Measurements from ENCODE around the gene C14orf180.
"Not testable (repeated sequence)": the region's sequence is repeated elsewhere in the genome, so short reads cannot be mapped to it uniquely, and the experiment has no call there.

Gene C14orf180

DNA sequence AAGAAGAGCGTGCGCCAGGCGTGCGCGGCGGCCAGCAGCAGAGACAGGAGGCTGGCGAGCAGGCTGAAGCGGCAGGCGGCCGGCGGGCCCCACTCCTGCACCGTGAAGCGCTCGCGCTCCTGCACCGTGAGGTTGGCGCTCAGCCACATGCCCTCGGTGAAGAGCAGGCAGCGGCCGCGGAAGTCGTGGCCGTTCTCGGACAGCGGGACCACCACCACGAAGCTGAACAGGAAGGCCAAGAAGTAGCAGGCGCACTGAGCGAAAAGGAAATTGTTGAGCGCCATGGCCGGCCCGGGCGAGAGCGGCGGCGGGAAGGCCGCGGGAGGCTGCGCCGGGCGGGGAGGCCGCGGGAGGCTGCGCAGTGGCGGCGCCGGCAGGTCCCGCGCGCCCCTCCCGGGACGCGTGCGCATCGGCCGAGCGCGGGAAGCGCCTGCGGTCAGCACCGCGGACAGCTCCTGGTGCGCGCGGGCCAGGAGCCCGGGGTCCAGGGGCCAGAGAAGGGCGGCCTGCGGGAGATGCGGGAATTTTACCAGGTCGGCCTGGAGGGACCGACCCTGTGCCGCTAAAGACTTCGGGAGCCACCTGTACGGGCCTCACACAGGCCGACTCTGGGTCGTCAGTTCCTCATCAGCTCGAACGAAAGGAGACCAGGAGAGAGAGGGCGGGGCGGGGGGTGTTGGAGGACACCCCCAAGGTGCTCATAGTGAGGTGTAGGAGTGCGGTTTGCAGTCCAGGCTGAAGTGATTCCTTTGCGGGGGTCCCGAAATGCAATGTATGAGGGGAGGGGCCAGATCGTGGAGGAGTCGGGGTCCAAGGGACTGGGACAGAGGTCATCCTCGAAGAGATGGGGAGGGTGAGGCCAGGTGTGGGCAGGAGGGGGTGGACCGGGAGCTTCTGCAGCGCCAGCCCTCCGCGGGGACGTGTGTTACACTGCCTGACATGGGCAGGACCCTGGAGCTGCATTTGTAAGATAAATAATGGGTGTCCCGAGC is 25.2 kb downstream of the C14orf180 start, which contains the start of gene TMEM179:
Gene TMEM179 (minus strand): TSS at position 315 of the 992 bp plus-strand sequence. CDS start 31 bp downstream, at position 284.
- DNase-seq (ENCODE audit: low read depth in 2 of 3, low spot score in 2 of 3) = no peak

DNA sequence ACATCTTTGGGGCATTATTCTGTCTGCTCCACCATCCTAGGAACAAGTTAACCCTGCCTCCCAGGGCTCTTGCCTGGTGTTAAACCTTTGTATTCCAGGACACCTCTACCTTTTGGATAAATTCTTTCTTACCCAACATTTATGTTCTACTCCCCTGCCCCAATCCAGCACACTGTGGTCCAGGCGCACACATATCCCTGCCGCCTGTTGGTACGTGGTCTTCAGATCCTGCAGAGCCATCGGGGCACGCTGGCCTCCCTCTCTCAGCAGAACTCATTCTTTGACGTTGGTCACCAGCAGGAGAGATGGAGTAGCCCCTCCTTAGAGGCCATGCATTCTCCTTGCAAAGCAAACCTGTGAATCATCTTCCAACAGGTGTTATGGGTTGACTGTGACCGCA is 30.1 kb downstream of the C14orf180 start:
- no peak for DNase-seq (ENCODE audit: low read depth in 2 of 3, low spot score in 2 of 3)

DNA sequence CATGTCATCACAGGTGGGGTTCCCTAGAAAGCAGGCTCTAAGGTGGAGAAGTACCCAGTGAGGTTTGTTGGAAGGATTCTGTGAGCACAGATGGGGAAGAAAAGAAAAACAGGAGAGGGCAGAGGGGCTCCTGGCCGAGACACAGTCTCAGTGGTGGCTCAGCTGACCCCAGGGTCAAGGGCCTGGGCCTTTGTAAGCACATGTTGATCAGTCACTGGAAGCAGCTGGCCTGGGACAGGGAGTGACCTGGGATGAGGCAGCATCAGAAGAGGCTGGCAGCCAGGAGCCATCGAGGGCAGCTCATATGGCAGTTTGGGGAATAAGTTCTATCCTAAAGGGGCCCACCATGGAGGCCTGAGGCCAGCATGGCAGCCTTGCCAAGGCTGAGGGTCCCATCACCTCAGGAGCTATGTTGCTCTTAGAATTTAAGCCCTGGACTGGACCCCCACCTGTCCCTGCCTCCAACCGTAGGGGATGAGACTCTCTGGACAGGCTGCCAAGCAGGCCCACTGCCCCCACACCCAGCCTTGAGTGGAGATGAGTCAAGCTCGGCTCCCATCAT is 31.3 kb downstream of the C14orf180 start:
- no peak for DNase-seq (ENCODE audit: low read depth in 2 of 3, low spot score in 2 of 3)

DNA sequence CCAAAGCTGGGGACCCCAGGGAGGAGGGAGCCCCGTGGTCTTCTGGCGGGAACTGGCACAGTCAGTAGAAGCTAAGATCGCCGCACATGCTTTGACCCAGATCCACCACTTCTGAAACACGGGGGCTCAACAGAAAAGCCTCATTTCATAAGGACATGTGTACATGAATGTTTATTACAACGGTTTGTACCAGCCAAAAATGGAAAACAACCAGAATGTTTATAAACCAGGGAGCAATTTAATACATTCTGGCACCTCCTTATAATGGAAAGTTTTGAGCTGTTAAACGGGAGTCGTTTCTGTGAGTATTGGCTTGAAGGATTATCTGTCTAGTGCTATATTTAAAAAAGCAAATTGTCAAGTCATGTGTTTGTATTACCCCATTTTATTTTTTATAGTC is 32.3 kb downstream of the C14orf180 start:
- DNase-seq (ENCODE audit: low read depth in 2 of 3, low spot score in 2 of 3) = no peak

DNA sequence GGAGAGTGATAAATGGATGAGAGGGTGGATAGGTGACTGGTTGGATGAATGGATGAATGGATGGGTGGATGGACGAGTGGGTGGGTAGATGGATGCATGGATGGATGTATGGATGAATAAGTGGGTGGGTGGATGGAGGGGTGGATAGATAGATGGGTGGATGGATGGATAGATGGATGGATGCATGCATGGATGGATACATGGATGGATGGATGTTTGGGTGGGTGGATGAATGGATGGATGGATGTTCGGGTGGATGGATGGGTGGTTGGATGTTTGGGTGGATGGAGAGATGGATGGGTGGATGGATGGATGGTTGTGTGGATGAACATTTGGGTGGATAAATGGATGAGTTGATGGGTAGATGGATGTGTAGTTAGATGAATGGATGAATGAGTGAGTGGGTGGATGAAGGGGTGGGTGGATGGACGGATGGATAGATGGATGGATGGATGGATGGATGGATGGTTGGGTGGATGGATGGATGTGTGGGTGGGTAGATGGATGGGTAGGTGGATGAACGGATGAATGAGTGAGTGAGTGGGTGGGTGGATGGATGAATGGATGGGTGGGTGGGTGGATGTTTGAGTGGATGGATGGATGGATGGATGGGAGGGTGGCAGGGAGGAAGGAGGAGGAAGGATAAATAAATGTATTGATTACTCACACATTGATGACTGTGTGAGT is 34.7 kb downstream of the C14orf180 start:
- DNase-seq (ENCODE audit: low read depth in 2 of 3, low spot score in 2 of 3) = no peak

DNA sequence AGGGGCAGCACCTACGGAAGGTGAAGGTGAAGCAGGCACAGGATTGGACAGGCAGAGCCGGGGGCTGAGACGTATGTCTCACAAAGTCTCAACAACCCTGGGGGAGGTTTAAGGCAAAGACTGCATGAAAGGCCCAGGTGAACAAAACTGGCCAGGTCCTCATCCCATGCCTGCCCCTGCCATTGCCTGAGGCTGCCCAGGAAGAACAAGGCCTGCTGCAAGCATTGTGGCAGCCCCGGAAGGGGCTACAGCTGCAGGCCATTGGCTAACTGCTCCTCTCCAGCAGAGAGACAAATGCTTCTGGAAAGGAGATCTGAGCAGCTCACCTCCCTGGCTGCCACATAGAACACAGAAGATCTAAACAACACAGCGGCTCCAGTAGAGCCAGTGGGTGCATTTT is 45.4 kb downstream of the C14orf180 start:
- DNase-seq (ENCODE audit: low read depth in 2 of 3, low spot score in 2 of 3) = no peak

DNA sequence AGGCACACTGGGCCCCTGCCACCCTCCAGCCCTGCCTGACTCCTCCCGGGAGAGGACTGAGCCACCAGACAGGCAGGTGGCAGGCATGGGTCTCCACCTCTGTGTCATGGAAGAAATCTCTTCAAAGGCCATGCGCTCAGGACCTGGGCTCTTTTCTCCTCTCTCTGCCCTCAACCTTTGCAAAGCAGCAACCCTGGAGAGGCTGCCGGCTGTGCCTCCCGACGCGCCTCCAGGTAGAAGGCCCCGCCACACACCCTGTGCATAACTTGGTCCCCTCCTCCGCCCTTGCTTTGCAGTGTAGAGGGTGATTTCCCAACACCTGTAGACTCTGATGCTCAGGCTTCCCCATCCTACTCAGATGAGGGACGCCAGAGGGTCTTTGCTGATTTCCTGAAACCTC is 53.2 kb downstream of the C14orf180 start:
- DNase-seq (ENCODE audit: low read depth in 2 of 3, low spot score in 2 of 3) = no peak

DNA sequence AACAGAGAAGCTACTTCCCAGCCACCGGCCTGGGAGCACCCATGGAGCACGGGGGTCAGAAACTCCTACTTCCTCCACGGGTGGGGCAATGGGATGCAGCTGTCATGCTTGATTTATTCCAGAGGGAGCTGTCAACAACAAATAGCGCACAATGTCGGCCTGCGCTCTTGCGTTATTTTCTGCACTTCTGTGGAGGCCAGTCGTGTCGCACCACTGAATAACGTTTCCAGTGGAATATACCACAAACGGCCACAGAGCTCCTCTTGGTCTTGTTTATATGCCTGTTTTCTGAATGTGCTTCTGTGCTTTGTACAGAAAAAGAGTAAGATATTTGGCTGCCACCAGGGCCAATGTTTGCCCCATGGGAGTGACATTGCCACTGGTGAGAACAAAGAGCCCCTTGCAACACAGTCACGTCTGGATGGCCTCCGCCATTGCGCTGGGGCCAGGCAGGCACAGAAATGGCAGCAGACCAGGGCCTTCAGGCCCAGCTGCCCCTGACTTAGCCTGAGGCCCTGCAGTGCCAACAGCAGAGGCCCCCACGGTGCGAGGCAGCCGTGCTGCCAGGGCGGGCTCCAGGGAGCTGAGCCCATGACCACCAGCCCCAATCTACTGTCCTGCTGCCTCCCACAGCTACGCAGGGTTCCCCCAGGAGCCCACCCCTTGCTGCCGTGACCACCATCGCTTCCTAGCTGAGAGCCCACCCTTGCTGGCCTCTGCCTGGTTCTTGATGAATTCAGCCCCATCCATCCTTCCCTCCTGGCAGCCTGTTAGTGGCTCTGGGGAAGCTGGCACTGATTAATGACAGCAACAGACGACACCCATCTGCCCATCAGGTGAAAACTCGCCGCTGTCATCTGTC is 53.9 kb downstream of the C14orf180 start:
- no peak for DNase-seq (ENCODE audit: low read depth in 2 of 3, low spot score in 2 of 3)

DNA sequence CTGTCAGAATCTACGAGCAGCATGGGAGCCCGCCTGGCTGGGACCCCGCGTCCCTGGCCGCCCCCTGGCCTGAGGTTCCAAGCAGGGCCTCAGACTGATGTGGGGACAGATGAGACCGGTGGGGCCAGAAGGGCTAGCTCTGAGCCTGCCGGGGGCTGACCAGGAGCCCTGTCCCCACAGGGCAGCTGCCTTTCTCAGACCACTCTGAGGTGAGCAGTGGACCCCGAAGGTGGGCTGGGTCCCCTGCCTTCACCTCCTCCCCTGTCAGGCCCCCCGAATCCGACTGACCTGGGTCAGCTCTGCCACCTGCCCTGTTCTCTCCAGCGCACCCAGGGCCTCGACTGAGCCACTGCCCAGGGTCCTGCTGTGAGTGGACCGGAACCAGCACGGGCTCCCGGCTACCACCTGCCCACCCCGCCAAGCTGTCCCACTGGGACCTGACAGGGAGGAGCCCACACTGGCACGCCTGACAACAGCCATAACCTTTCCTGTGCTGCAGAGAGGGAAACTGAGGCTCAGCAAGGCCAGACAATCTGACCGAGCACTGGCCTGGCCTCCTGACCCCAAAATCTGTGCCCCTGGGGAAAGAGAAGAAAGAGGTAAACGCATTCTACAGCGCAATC is 54.7 kb downstream of the C14orf180 start:
- no peak for DNase-seq (ENCODE audit: low read depth in 2 of 3, low spot score in 2 of 3)

DNA sequence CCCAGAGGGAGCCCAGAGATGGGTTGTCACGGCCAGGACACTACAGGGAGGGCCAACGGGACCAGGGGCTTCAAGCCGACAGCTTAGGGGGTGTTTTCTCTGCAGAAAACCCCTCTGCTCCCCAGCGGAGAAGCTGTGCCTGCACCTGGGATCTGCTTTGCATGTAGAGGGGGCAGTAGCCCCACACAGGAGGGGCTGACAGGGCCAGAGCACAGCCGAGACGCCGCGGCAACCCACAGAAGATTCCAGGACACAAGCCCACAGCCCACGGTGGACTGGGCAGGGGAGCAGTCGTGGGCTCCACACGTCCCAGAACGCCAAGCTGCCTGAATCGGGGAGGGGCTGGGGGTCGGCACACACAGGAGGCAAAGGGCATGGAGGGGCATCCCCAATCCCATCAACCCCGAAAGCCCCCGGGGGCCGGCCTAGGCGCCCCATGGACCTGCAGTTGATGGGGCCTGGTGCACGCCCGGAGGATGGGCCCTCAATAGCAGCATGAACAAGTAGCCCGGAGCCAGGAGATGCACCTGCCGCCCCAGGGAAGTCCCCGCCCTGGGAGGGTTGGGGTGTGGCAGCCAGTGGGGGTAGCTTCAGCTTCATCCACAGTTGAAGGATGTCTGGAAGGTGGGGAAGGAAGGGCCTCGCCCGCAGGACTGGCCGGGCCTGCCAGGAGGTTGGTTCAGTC is 55.5 kb downstream of the C14orf180 start:
- DNase-seq (ENCODE audit: low read depth in 2 of 3, low spot score in 2 of 3) = no peak

DNA sequence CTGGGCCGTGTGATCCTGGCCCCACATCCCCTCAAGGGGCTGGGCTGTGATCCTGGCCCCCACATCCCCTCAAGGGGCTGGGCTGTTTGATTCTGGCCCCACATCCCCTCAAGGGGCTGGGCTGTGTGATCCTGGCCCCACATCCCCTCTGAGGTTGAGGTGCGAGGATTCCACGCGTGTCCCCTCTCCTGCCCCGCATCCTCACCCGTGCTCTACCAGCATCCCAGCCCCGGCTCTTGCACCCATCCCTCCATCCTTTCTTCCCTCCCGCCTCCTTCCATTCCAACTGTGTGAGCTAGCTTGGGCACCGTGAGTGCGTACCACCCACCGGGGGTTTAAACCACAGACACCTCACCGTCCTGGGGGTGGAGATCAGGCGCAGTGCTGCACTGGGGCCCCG is 56.2 kb downstream of the C14orf180 start:
- no peak for DNase-seq (ENCODE audit: low read depth in 2 of 3, low spot score in 2 of 3)

DNA sequence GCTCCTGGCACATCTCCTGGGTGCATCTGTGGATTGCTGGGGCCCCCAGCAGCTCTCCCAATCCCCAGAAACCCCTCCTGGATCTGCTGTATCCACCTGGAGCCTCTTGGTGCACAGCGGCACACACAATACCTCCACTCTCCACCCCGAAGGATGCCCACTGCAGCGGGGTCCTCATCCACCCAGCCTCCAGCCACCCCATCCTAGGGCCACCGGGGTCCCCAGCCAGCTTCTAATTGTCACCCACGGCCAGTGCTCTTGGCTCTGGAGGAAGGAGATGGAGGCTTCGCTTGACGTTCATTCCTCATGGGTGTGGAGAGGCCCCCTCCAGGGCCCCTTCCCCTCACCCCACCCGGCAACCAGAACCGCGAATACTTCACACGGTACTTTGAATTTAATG is 56.6 kb downstream of the C14orf180 start:
- DNase-seq (ENCODE audit: low read depth in 2 of 3, low spot score in 2 of 3) = no peak

DNA sequence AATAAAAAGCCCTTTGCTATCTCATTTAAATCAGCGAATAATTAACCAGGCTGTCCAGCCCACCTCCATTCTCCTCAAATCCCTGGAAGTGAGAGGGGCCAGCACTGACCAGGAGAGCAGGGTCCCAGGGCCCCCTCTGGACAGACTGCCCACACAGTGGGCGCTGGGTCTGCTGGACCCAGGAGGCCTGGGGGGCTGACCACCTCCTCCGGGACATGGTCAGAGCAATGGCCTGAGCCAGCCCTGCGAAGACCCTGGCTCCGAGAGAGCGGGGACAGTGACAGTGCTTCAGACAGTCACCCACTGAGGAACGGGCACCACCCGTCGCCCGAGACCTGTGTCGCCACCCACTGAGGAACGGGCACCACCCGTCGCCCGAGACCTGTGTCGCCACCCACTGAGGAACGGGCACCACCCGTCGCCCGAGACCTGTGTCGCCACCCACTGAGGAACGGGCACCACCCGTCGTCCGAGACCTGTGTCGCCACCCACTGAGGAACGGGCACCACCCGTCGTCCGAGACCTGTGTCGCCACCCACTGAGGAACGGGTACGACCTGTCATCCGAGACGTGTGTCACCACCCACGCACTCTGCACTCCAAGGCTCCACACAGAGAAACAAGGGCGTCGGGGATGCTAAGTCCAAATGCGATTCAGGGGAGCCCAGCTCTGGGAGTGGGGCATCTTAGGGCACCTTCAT is 57.4 kb downstream of the C14orf180 start:
- DNase-seq (ENCODE audit: low read depth in 2 of 3, low spot score in 2 of 3) = not testable (repeated sequence)

DNA sequence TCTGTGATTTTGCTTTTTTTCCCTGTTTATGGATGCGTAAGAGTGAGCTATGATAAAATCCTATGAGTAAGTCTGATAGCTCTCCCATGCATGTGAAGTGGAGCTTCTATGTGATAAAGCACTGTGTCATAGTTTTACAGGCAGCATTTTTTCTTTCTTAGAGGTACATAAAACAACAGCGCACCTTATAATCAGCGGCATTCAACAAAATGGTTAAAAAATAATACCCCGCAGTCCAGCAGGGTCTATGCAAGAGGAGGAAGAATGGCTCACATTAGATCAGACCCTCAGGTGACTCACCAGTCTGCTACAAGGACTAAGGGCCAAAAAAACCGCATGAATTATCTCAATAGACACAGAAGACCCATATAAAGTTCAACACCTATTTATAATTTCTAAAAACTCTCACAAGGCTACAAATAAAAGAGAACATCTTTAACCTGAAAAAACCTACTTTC is 58.0 kb downstream of the C14orf180 start:
- no peak for DNase-seq (ENCODE audit: low read depth in 2 of 3, low spot score in 2 of 3)

DNA sequence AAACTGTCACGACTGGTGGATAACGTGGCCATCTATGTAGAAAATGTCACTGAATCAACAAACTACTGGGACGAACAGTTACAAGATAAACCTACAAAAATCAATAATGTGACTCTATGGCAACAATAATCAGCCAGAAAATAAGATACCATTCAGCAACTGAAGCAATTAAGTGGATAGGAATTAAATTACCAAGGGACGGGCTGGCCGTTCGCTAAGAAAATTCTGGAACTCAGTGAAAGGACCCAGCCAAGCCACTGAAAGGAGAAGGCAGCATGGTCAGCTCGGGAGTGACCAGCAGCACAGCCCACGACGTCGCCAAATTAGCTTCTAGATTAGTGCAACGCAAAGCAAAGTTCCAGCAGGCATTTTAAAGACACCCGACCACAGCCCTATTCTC is 58.6 kb downstream of the C14orf180 start:
- no peak for DNase-seq (ENCODE audit: low read depth in 2 of 3, low spot score in 2 of 3)

DNA sequence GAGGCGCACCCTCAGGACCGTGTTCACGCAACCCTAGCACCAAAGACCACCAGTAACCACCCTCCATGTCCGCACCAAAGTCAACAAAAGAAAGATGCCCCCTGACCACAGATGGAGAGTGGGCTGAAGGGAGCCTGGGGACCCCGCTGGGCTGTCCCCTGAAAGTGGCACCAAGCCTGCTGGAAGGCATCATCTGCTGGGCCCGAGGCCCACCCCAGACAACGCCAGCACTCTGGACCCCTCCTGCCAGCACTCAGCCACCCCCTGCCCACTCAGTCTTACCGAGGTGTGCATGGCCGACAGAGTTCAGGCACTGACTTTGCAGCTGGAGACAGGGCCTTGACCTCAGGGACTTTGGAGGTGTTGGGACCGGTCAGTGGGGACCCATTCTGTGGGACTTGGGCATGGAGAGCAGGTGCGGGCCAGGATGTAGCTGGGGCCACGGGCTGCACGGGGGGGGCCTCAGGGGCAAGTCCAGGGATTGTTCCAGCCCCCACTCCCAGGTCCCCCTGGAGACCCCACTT is 59.4 kb downstream of the C14orf180 start:
- no peak for DNase-seq (ENCODE audit: low read depth in 2 of 3, low spot score in 2 of 3)

DNA sequence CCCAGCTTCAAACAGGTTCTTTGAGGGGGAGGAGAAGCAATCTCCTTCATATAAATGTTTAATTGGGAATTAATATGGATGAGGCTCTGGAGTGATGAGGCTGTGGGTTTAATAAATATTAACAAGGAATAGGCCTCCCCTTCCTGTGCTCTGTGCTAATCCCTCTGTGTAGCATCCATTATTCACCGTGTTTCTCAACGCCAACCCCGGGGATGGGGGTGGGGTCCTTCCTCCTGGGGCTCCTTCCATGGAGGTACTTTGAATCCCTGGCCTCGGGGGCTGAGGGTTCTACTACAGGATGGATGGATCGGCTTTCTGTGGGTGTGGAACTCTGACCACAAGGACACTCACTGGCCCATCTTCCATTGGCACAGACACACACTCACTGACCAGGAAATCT is 59.9 kb downstream of the C14orf180 start:
- no peak for DNase-seq (ENCODE audit: low read depth in 2 of 3, low spot score in 2 of 3)

Data from activated CD8-positive, alpha-beta memory T cell treated with anti-CD3 and anti-CD28 coated beads for 48 hours (primary cell).